ES-I3 (cell line): ENCODE results near the gene EBP.
"Not testable (repeated sequence)": the region's sequence is repeated elsewhere in the genome, so short reads cannot be mapped to it uniquely, and the experiment has no call there.

ENCODE experiments used
- H3K36me3 ChIP-seq: 2 replicates; pipeline ENCODE4 v1.6.1; 2013; ENCODE audit warnings: mild to moderate bottlenecking, low read length, control low read depth, moderate library complexity; ENCODE audit not compliant: insufficient read depth
- H3K4me1 ChIP-seq: 2 replicates; pipeline ENCODE4 v1.6.1; 2013; ENCODE audit warnings: mild to moderate bottlenecking, control low read depth, low read length; ENCODE audit not compliant: insufficient read depth
- H3K9ac ChIP-seq: 2 replicates; pipeline ENCODE4 v1.6.1; 2013; ENCODE audit warnings: low read depth, mild to moderate bottlenecking, low read length, moderate library complexity
- H3K9me3 ChIP-seq: 2 replicates; pipeline ENCODE4 v1.6.1; 2013; ENCODE audit warnings: mild to moderate bottlenecking, low read length, moderate library complexity; ENCODE audit not compliant: control insufficient read depth, insufficient read depth

EBP gene

DNA sequence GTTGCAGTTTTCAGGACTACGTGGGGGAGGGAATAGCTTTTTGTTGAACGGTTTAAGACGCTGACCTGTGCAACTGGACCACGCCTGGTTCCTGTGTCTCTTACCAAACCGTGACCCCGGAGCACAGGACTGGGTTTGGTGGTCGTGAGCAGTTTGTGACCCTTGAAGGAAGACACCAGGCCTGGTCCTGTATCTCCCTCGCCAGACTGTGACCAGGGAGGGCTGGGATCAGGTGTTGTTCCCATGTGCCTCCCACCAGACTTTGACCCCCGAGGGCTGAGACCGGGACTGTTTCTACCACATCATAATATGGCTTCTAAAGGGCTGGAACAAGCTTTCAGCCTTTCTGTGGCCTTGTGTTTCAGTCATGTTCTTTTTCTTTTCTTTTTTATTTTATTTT lies 683 bp downstream of the EBP start:
- H3K4me1 ChIP-seq: no peaks in the 10 kb centered on the region
- peak overlapping the region; percentile 43 for H3K9ac ChIP-seq
- H3K36me3 ChIP-seq: no peaks in the 10 kb centered on the region; the same call in 1 of the 2 replicates
- H3K9me3 ChIP-seq: no peaks in the 10 kb centered on the region

- Histone ChIP-seq H3K9me3 (no peaks in the 10 kb centered on the region), H3K36me3 (no peaks in the 10 kb centered on the region; the same call in 1 of the 2 replicates), H3K4me1 (no peaks in the 10 kb centered on the region), H3K9ac (no peak overlapping the region)
These were observed 2.1 kb downstream of the EBP start for GRCh38 chrX:48523682-48524081.

GRCh38 chrX:48525853-48526252 lies 4.2 kb downstream of the EBP start:
- H3K9ac ChIP-seq, H3K9me3 ChIP-seq, H3K36me3 ChIP-seq: not testable (repeated sequence)

GRCh38 chrX:48530736-48531135 lies 9.1 kb downstream of the EBP start:
- no peaks in the 10 kb centered on the region; the same call in 1 of the 2 replicates for H3K36me3 ChIP-seq
- no peaks in the 10 kb centered on the region for H3K4me1 ChIP-seq
- H3K9me3 ChIP-seq: no peaks in the 10 kb centered on the region
- no peak overlapping the region for H3K9ac ChIP-seq

More at GRCh38 chrX:48525853-48526252, 4.2 kb downstream of the EBP start:
- not testable (repeated sequence) for H3K4me1 ChIP-seq

DNA sequence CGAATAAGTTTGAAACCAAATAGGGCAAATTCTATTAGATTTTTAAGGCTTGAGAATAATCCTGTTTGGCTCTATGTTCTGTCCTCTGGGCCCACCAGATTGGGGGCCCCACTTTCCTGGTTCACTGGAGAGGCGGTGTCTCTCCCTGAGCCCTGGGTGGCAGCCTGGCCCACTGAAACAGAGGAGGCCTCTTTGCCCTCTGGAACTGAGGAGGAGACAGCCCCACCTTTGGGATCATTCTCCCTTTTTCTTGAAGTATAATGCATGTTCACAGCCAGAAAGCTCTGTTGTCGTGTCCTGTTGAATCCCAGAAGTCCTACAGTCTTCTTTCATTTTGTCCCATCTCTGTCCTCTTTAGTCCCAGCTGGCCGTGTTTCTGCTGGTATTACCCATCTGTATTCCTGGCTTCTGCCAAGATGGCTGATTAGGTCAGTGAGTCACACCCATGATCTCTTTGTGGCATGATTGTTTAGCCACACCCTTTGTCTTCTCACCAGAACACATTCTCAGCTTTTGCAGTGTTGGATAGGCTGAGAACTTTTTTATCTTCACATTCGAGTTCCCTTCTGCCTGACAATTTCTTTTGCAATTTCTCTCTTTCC lies 9.9 kb downstream of the EBP start:
- Histone ChIP-seq H3K9me3 (no peaks in the 10 kb centered on the region), H3K36me3 (no peaks in the 10 kb centered on the region; the same call in 1 of the 2 replicates), H3K4me1 (no peaks in the 10 kb centered on the region), H3K9ac (no peak overlapping the region)

GRCh38 chrX:48532161-48532560 lies 10.6 kb downstream of the EBP start:
- Histone ChIP-seq H3K4me1 (no peaks in the 10 kb centered on the region), H3K9me3 (no peaks in the 10 kb centered on the region), H3K36me3 (no peaks in the 10 kb centered on the region; the same call in 1 of the 2 replicates), H3K9ac (no peak overlapping the region)

GRCh38 chrX:48533165-48533564 lies 11.6 kb downstream of the EBP start:
- no peaks in the 10 kb centered on the region for H3K36me3 ChIP-seq
- no peak overlapping the region for H3K9ac ChIP-seq
- no peaks in the 10 kb centered on the region for H3K9me3 ChIP-seq
- H3K4me1 ChIP-seq: no peaks in the 10 kb centered on the region

DNA sequence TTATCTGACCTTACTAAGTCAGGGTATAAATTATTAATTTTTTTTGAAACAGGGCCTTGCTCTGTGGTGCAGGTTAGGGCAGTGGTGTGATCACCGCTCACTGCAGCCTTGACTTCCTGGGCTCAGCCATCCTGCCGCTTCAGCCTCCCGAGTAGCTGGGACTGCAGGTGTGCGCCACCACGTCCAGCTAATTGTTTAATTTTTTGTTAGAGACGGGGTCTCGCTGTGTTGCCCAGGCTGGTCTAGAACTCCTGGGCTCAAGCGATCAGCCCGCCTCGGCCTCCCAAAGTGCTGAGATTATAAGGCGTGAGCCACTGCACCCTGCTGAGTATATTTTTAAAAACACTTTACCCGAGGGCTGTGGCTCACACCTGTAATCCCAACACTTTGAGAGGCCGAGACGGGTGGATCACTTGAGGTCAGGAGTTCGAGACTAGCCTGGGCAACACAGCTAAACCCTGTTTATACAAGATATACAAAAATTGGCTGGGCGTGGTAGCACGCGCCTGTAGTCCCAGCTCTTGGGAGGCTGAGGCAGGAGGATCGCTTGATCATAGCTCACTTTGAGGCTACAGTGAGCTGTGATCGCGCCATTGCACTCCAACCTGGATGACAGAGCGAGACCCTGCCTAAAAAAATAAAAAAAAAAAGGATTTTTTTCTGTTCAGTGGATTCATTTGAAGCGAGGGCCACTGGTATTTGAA lies 17.2 kb downstream of the EBP start:
- H3K9ac ChIP-seq: peak overlapping the region; percentile 25; the same call in 1 of the 2 replicates
- H3K4me1 ChIP-seq: no peaks in the 10 kb centered on the region
- H3K9me3 ChIP-seq: no peaks in the 10 kb centered on the region
- no peaks in the 10 kb centered on the region for H3K36me3 ChIP-seq

- no peaks in the 10 kb centered on the region for H3K36me3 ChIP-seq
- H3K4me1 ChIP-seq: no peaks in the 10 kb centered on the region
- H3K9ac ChIP-seq: peak within 1 kb of the TSS; percentile 72; the same call in 1 of the 2 replicates
- H3K9me3 ChIP-seq: no peaks in the 10 kb centered on the region
These were observed 17.9 kb downstream of the EBP start, which contains the start of gene TBC1D25 for GRCh38 chrX:48539345-48540027. TSS of gene TBC1D25 (plus strand) at chrX:48539714. CDS start at chrX:48539798, 84 bp downstream.

DNA sequence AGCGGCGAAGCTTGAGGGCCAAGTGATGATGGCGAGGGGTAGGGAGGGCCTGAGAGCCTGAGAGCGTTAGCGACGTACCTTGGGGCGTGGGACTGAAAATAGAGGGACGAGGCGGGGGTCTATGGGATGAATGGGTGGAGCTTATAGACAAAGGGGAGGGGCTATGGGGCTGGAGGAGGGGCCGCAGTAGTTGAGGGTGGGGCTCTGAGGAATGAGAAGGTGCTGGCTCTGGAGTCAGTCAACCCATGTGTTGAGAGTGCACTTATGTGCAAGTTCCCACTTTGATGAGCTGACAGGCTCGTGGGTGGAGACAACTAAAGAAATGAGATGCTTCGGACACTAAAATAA lies 18.4 kb downstream of the EBP start:
- Histone ChIP-seq H3K4me1 (no peaks in the 10 kb centered on the region), H3K9me3 (no peaks in the 10 kb centered on the region), H3K36me3 (no peaks in the 10 kb centered on the region), H3K9ac (peak overlapping the region; percentile 72; the same call in 1 of the 2 replicates)

- no peak overlapping the region; the same call in 1 of the 2 replicates for H3K9ac ChIP-seq
- no peaks in the 10 kb centered on the region for H3K36me3 ChIP-seq
- no peaks in the 10 kb centered on the region for H3K9me3 ChIP-seq
- no peaks in the 10 kb centered on the region for H3K4me1 ChIP-seq
These were observed 18.9 kb downstream of the EBP start for GRCh38 chrX:48540480-48540879.

DNA sequence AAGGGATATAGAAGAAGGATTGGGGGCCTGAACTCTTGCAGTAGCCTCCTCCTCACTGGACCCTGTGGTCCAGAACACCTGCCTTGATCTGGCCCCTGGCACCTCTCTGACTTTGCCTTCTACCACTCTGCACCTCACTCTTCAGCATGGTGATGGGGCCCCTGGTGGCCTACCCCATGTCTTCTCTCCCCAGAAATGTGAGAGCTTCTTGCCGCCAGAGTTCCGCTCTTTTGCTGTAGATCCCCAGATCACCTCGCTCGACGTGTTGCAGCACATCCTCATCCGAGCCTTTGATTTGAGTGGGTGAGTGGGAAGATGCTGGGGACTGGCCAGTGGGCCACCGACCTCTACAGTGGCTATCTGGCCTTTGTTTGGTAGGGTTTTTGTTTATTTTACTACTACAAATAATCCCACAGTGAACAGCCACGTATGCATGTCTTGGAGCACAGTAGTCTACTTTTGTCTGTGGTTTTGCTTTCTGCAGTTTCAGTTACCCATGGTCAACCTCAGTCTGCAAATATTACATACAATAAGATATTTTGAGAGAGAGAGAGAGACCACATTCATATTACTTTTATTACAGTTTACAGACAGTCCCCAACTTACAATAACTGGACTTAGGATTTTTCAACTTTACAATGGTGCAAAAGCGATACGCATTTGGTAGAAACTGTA lies 19.7 kb downstream of the EBP start:
- no peak overlapping the region for H3K9ac ChIP-seq
- no peaks in the 10 kb centered on the region for H3K9me3 ChIP-seq
- no peaks in the 10 kb centered on the region for H3K4me1 ChIP-seq
- no peaks in the 10 kb centered on the region for H3K36me3 ChIP-seq

DNA sequence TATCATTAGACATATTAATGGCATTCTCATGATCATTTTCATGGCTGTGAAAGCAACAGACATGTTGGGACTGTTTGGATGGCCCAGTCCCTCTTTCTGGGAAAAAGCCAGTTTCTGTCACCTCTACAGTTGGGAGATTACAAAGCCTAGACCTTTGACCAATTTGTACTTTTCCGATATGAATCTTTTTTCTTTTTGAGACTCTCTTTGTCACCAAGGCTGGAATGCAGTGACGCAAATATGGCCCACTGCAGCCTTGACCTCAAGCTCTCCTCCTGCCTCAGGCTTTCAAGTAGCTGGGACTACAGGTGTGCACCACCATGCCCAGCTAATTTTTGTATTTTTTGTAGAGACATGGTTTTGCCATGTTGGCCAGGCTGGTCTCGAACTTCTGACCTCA lies 27.3 kb downstream of the EBP start:
- H3K9ac ChIP-seq: no peak overlapping the region

DNA sequence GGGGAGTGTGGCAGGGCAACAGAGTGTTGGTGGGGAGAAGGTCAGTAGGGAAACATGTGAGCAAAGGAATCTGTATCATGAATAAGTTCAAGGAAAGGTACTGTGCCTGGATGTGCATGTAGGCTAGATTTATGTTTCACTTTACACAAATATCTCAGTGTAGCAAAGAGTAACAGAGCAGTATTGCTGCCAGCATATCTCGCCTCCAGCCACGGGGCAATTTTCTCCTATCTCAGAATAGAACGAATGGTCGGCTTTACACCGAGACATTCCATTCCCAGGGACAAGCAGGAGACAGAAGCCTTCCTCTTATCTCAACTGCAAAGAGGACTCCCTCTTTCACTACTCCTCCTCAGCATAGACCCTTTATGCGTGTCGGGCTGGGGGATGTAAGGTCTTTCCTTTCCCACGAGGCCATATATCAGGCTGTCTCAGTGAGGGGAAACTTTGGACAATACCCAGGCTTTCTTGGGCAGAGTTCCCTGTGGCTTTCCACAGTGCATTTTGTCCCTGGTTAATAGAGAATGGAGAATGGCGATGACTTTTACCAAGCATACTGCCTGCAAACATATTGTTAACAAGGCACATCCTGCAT lies 34.2 kb downstream of the EBP start:
- not testable (repeated sequence) for H3K9me3 ChIP-seq, H3K36me3 ChIP-seq, H3K4me1 ChIP-seq, H3K9ac ChIP-seq

More for the DNA sequence above, 27.3 kb downstream of the EBP start:
- no peaks in the 10 kb centered on the region for H3K36me3 ChIP-seq
- H3K4me1 ChIP-seq: no peaks in the 10 kb centered on the region
- no peaks in the 10 kb centered on the region for H3K9me3 ChIP-seq
